KMS-11 (cell line): ENCODE measurements around the gene TSEN34.

Experiments used
- H2AFZ ChIP-seq: fragments of 200-600 bp; sonication (generic); 2 replicates; pipeline ENCODE4 v1.6.1; 2016; ENCODE audit warnings: antibody characterized with exemption, mixed run types, low read depth
- H3K27ac ChIP-seq: fragments of 200-600 bp; sonication (generic); 2 replicates; pipeline ENCODE4 v1.6.1; 2016; ENCODE audit warnings: mild to moderate bottlenecking, mixed run types
- H3K27me3 ChIP-seq: fragments of 200-600 bp; sonication (generic); 2 replicates; pipeline ENCODE4 v1.6.1; 2017; ENCODE audit warnings: mild to moderate bottlenecking, low read depth, mixed run types, moderate library complexity; ENCODE audit not compliant: insufficient read depth
- H3K36me3 ChIP-seq: fragments of 200-600 bp; sonication (generic); 2 replicates; pipeline ENCODE4 v1.6.1; 2017; ENCODE audit warnings: mild to moderate bottlenecking, mixed run types; ENCODE audit not compliant: insufficient read depth
- H3K4me1 ChIP-seq: fragments of 200-600 bp; sonication (generic); 2 replicates; pipeline ENCODE4 v1.6.1; 2016; ENCODE audit warnings: mild to moderate bottlenecking, low read depth, mixed run types; ENCODE audit not compliant: poor library complexity, severe bottlenecking
- H3K4me2 ChIP-seq: fragments of 200-600 bp; sonication (generic); 2 replicates; pipeline ENCODE4 v1.7.0; 2016; ENCODE audit warnings: mild to moderate bottlenecking, mixed run types
- H3K4me3 ChIP-seq: fragments of 200-600 bp; sonication (generic); IDR thresholded peaks from 2 replicates; pipeline ENCODE4 v1.6.1; 2017; ENCODE audit warnings: low read depth, low read length, mixed read lengths; ENCODE audit not compliant: insufficient read depth
- H3K79me2 ChIP-seq: fragments of 200-600 bp; sonication (generic); 2 replicates; pipeline ENCODE4 v1.6.1; 2016; ENCODE audit warnings: low read depth, mixed run types; ENCODE audit not compliant: insufficient read depth
- H3K9ac ChIP-seq: fragments of 200-600 bp; sonication (generic); 2 replicates; pipeline ENCODE4 v1.6.1; 2016; ENCODE audit warnings: mild to moderate bottlenecking, mixed run types
- H4K20me1 ChIP-seq: fragments of 200-600 bp; sonication (generic); 2 replicates; pipeline ENCODE4 v1.6.1; 2016; ENCODE audit warnings: mild to moderate bottlenecking, mixed run types; ENCODE audit not compliant: insufficient read depth
- TF ChIP-seq, protein P1 (sequence below): fragments of 200-600 bp; sonication (generic); conservative IDR thresholded peaks from 2 replicates; pipeline ENCODE4 v1.6.1; 2017; ENCODE audit warnings: low read depth, mild to moderate bottlenecking, antibody characterized with exemption, low read length, moderate library complexity, mixed read lengths

TSEN34 gene

DNA sequence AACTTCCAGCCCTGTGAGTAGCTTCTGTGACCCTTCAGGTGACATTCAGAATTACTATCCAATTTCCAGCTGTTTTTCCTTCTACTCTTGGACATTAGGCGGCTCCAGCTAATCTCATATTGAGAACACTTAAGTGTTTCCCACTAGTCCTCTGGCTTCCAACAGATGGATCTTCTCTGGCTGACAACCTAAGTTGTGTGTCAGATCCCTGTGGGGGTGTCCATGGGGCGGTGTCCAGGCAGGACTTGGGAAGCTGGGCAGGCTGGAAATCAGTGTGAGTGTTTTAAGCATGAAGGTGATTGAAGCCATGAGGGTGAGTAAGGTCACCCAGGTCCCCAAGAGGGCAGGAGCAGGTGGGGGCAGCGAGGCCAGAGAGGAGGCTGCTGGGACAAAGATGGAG is 43.4 kb upstream of the TSEN34 start:
- H3K4me3 ChIP-seq: no peak overlapping the region
- no peaks in the 10 kb centered on the region for H3K4me1 ChIP-seq
- H3K27ac ChIP-seq: no peak overlapping the region
- TF ChIP-seq, protein P1, sequence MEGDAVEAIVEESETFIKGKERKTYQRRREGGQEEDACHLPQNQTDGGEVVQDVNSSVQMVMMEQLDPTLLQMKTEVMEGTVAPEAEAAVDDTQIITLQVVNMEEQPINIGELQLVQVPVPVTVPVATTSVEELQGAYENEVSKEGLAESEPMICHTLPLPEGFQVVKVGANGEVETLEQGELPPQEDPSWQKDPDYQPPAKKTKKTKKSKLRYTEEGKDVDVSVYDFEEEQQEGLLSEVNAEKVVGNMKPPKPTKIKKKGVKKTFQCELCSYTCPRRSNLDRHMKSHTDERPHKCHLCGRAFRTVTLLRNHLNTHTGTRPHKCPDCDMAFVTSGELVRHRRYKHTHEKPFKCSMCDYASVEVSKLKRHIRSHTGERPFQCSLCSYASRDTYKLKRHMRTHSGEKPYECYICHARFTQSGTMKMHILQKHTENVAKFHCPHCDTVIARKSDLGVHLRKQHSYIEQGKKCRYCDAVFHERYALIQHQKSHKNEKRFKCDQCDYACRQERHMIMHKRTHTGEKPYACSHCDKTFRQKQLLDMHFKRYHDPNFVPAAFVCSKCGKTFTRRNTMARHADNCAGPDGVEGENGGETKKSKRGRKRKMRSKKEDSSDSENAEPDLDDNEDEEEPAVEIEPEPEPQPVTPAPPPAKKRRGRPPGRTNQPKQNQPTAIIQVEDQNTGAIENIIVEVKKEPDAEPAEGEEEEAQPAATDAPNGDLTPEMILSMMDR: no peak
- H2AFZ ChIP-seq: no peak overlapping the region
- no peaks in the 10 kb centered on the region for H4K20me1 ChIP-seq
- H3K27me3 ChIP-seq: no peaks in the 10 kb centered on the region; the same call in 1 of the 2 replicates
- H3K36me3 ChIP-seq: peaks cover 3% of the 10 kb centered on the region; the same call in 1 of the 2 replicates
- H3K4me2 ChIP-seq: no peak overlapping the region
- H3K79me2 ChIP-seq: peaks cover 3% of the 10 kb centered on the region; the same call in 1 of the 2 replicates
- no peak overlapping the region for H3K9ac ChIP-seq

- H3K27me3 ChIP-seq: no peaks in the 10 kb centered on the region; the same call in 1 of the 2 replicates
- no peak overlapping the region for H3K9ac ChIP-seq
- no peak overlapping the region for H2AFZ ChIP-seq
- no peaks in the 10 kb centered on the region for H3K4me1 ChIP-seq
- H3K4me2 ChIP-seq: no peak overlapping the region
- no peak overlapping the region for H3K4me3 ChIP-seq
- peaks cover 3% of the 10 kb centered on the region; the same call in 1 of the 2 replicates for H3K36me3 ChIP-seq
- no peaks in the 10 kb centered on the region for H4K20me1 ChIP-seq
- H3K27ac ChIP-seq: no peak overlapping the region
- TF ChIP-seq, protein P1: no peak
- H3K79me2 ChIP-seq: no peaks in the 10 kb centered on the region
Measured at GRCh38 chr19:54148158-54148557, 43.0 kb upstream of the TSEN34 start.

- H3K4me3 ChIP-seq: no peak overlapping the region
- no peaks in the 10 kb centered on the region for H3K79me2 ChIP-seq
- H3K27ac ChIP-seq: no peak overlapping the region
- H2AFZ ChIP-seq: no peak overlapping the region
- H3K4me2 ChIP-seq: no peak overlapping the region
- peaks cover 1% of the 10 kb centered on the region for H3K4me1 ChIP-seq
- no peak overlapping the region for H3K9ac ChIP-seq
- no peaks in the 10 kb centered on the region for H4K20me1 ChIP-seq
- TF ChIP-seq, protein P1: no peak
- H3K36me3 ChIP-seq: peaks cover 5% of the 10 kb centered on the region; the same call in 1 of the 2 replicates
- H3K27me3 ChIP-seq: no peaks in the 10 kb centered on the region; the same call in 1 of the 2 replicates
Measured at GRCh38 chr19:54149021-54149812, 41.9 kb upstream of the TSEN34 start.

GRCh38 chr19:54151362-54152035 is 39.6 kb upstream of the TSEN34 start:
- Histone ChIP-seq H3K27ac (no peak overlapping the region), H3K4me1 (peaks cover 5% of the 10 kb centered on the region), H3K9ac (no peak overlapping the region), H3K4me2 (no peak overlapping the region), H3K36me3 (0 out of 2 replicates have a peak, but pooled peaks cover 3% of the 10 kb centered on the region), H3K27me3 (no peaks in the 10 kb centered on the region), H3K4me3 (no peak overlapping the region), H4K20me1 (no peaks in the 10 kb centered on the region), H3K79me2 (no peaks in the 10 kb centered on the region), H2AFZ (no peak overlapping the region)
- TF ChIP-seq, protein P1: no peak
